ENCODE measurements around the gene SND1. TPM values are rescaled to one million over a fixed set of nuclear protein-coding genes. Genes with fewer than 3 reads are reported as not detected.

The SND1 gene
- total and polyA plus RNA-seq, 3 experiments from 2014 or later = 121 to 203 (median 198) TPM

GRCh38 chr7:128092221-128092620 is 440.2 kb downstream of the SND1 start:
- Mint-ChIP-seq H3K27ac (peak overlapping the region in 1 of 8 donors; percentile 29), H3K36me3 (peaks cover 8 to 82% (median 24%) of the 10 kb centered on the region in 3 donors)
- CTCF ChIA-PET = interaction anchor here (1.0 kb wide), 1 partner anchor 44 kb away, joined by 3 read pairs; no protein-coding TSS in a partner anchor

GRCh38 chr7:128093614-128094570 is 441.9 kb downstream of the SND1 start:
- ChIA-PET POLR2A (no interaction called here), CTCF (no interaction called here)
- H3K36me3 Mint-ChIP-seq = peaks cover 8 to 74% (median 24%) of the 10 kb centered on the region in 3 donors
- no peak overlapping the region for H3K4me3 Mint-ChIP-seq
- H3K9me3 ChIP-seq (ENCODE audit: low read length) = no peaks in the 10 kb centered on the region
- H3K27me3 ChIP-seq (ENCODE audit: insufficient read depth, low read length, poor library complexity, severe bottlenecking) = no peaks in the 10 kb centered on the region
- peak overlapping the region in 3 of 8 donors; percentile 39 to 71 (median 58) for H3K27ac Mint-ChIP-seq
- no peak overlapping the region for H3K27ac ChIP-seq (ENCODE audit: low read depth, low read length)
- no peak overlapping the region for H3K4me3 ChIP-seq (ENCODE audit: low read length)
- no peaks in the 10 kb centered on the region for H3K4me1 Mint-ChIP-seq
- DNase-seq = no peak
- no peaks in the 10 kb centered on the region for H3K27me3 Mint-ChIP-seq
- H3K36me3 ChIP-seq (ENCODE audit: insufficient read depth, low read length) = peaks cover 29% of the 10 kb centered on the region
- H3K4me1 ChIP-seq (ENCODE audit: insufficient read depth, low read length) = no peaks in the 10 kb centered on the region
- no peaks in the 10 kb centered on the region for H3K9me3 Mint-ChIP-seq

More at GRCh38 chr7:128092221-128092620, 440.2 kb downstream of the SND1 start:
- Mint-ChIP-seq H3K4me1 (no peaks in the 10 kb centered on the region), H3K9me3 (no peaks in the 10 kb centered on the region), H3K27me3 (no peaks in the 10 kb centered on the region), H3K4me3 (no peak overlapping the region)
- DNase-seq = no peak
- no peak overlapping the region for H3K4me3 ChIP-seq (ENCODE audit: low read length)
- POLR2A ChIA-PET = no interaction called here
- H3K27me3 ChIP-seq (ENCODE audit: insufficient read depth, low read length, poor library complexity, severe bottlenecking) = no peaks in the 10 kb centered on the region
- H3K4me1 ChIP-seq (ENCODE audit: insufficient read depth, low read length) = no peaks in the 10 kb centered on the region
- no peaks in the 10 kb centered on the region for H3K9me3 ChIP-seq (ENCODE audit: low read length)
- peaks cover 31% of the 10 kb centered on the region for H3K36me3 ChIP-seq (ENCODE audit: insufficient read depth, low read length)
- H3K27ac ChIP-seq (ENCODE audit: low read depth, low read length) = no peak overlapping the region

GRCh38 chr7:128094686-128095085 is 442.7 kb downstream of the SND1 start:
- H3K4me3 ChIP-seq (ENCODE audit: low read length) = no peak overlapping the region
- no peaks in the 10 kb centered on the region for H3K27me3 ChIP-seq (ENCODE audit: insufficient read depth, low read length, poor library complexity, severe bottlenecking)
- H3K9me3 Mint-ChIP-seq = no peaks in the 10 kb centered on the region
- H3K9me3 ChIP-seq (ENCODE audit: low read length) = no peaks in the 10 kb centered on the region
- peaks cover 0 to 6% (median 0%) of the 10 kb centered on the region in 3 donors for H3K4me1 Mint-ChIP-seq
- no peaks in the 10 kb centered on the region for H3K27me3 Mint-ChIP-seq
- DNase-seq = no peak
- ChIA-PET POLR2A (no interaction called here), CTCF (no interaction called here)
- no peaks in the 10 kb centered on the region for H3K4me1 ChIP-seq (ENCODE audit: insufficient read depth, low read length)
- H3K27ac ChIP-seq (ENCODE audit: low read depth, low read length) = no peak overlapping the region
- peak overlapping the region in 3 of 8 donors; percentile 8 to 39 (median 12) for H3K27ac Mint-ChIP-seq
- peaks cover 27% of the 10 kb centered on the region for H3K36me3 ChIP-seq (ENCODE audit: insufficient read depth, low read length)
- peaks cover 8 to 67% (median 24%) of the 10 kb centered on the region in 3 donors for H3K36me3 Mint-ChIP-seq
- H3K4me3 Mint-ChIP-seq = no peak overlapping the region

DNA sequence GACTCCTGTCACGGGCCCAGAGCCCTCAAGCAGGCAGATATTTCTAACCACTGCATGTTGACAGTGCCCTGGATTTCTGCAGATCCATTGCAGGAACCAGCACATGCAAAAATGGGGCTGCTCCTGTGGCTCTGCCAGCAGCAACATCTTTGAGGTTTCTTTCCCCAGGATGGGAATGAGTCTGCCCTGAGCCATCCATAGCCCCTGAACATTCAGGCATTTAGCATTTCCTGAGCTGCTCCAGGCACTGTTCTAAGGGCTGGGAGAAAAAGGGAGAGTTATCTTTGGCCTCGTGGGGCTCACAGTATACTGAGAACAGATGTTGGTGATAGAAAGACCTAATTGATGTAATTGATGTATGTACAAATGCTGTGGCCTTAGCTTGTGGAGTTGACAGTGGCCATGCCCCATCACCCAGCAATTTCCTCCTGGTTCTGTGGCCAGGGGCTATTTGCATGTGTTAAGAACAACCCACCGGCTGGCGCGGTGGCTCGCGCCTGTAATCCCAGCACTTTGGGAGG is 445.3 kb downstream of the SND1 start:
- peaks cover 7 to 24% (median 19%) of the 10 kb centered on the region in 3 donors for H3K4me1 Mint-ChIP-seq
- no peaks in the 10 kb centered on the region for H3K9me3 ChIP-seq (ENCODE audit: low read length)
- peaks cover 14% of the 10 kb centered on the region for H3K36me3 ChIP-seq (ENCODE audit: insufficient read depth, low read length)
- CTCF ChIA-PET = interaction anchor here (1.8 kb wide), 1 partner anchor 38 kb away, joined by 6 read pairs; no protein-coding TSS in a partner anchor
- no peak overlapping the region for H3K4me3 ChIP-seq (ENCODE audit: low read length)
- H3K4me1 ChIP-seq (ENCODE audit: insufficient read depth, low read length) = peaks cover 9% of the 10 kb centered on the region
- H3K36me3 Mint-ChIP-seq = peaks cover 4 to 42% (median 19%) of the 10 kb centered on the region in 3 donors
- H3K27me3 Mint-ChIP-seq = no peaks in the 10 kb centered on the region
- peak overlapping the region in 1 of 8 donors; percentile 38 for H3K27ac Mint-ChIP-seq
- H3K4me3 Mint-ChIP-seq = no peak overlapping the region
- POLR2A ChIA-PET = no interaction called here
- no peak overlapping the region for H3K27ac ChIP-seq (ENCODE audit: low read depth, low read length)
- no peaks in the 10 kb centered on the region for H3K9me3 Mint-ChIP-seq
- no peak for DNase-seq
- H3K27me3 ChIP-seq (ENCODE audit: insufficient read depth, low read length, poor library complexity, severe bottlenecking) = no peaks in the 10 kb centered on the region

DNA sequence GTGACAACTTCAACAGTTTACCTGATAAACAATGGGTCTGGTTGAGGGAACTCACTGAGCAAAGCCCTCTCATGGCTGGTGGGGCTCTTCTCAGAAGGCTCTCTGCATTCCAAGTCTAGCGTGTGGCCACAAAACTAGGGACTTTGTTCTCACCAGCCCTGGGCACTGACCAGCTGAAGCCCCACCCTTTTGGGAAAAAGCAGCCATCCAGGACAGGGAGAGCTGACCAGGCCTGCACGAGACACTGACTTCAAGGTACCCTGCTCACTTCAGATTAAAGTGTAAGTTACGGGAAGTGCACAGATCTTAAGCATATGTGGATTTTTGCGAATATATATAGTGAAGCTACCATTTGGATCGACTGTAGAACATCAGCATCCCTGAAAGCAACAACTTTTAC is 446.6 kb downstream of the SND1 start:
- CTCF ChIA-PET = no interaction called here
- peak overlapping the region in 1 of 8 donors; percentile 61 for H3K27ac Mint-ChIP-seq

GRCh38 chr7:128099204-128099671 is 447.2 kb downstream of the SND1 start:
- no peak for DNase-seq
- POLR2A ChIA-PET = no interaction called here
- H3K27ac ChIP-seq (ENCODE audit: low read depth, low read length) = peak overlapping the region; percentile 11
- H3K4me1 Mint-ChIP-seq = peaks cover 16 to 37% (median 28%) of the 10 kb centered on the region in 3 donors
- no peaks in the 10 kb centered on the region for H3K27me3 ChIP-seq (ENCODE audit: insufficient read depth, low read length, poor library complexity, severe bottlenecking)
- no peaks in the 10 kb centered on the region for H3K27me3 Mint-ChIP-seq
- no peak overlapping the region for H3K4me3 ChIP-seq (ENCODE audit: low read length)
- H3K4me1 ChIP-seq (ENCODE audit: insufficient read depth, low read length) = peaks cover 17% of the 10 kb centered on the region
- H3K9me3 Mint-ChIP-seq = no peaks in the 10 kb centered on the region
- peak overlapping the region in 1 of 8 donors; percentile 54 for H3K27ac Mint-ChIP-seq
- H3K4me3 Mint-ChIP-seq = no peak overlapping the region
- peaks cover 4 to 24% (median 17%) of the 10 kb centered on the region in 3 donors for H3K36me3 Mint-ChIP-seq
- peaks cover 1% of the 10 kb centered on the region for H3K36me3 ChIP-seq (ENCODE audit: insufficient read depth, low read length)
- no peaks in the 10 kb centered on the region for H3K9me3 ChIP-seq (ENCODE audit: low read length)
- CTCF ChIA-PET = interaction anchor here (1.5 kb wide), 1 partner anchor 36 kb away, joined by 5 read pairs; no protein-coding TSS in a partner anchor

More for the DNA sequence above, 446.6 kb downstream of the SND1 start:
- Mint-ChIP-seq H3K36me3 (peaks cover 4 to 30% (median 17%) of the 10 kb centered on the region in 3 donors), H3K27me3 (no peaks in the 10 kb centered on the region), H3K4me1 (peaks cover 14 to 34% (median 25%) of the 10 kb centered on the region in 3 donors), H3K4me3 (no peak overlapping the region), H3K9me3 (no peaks in the 10 kb centered on the region)
- POLR2A ChIA-PET = interaction anchor here (0.8 kb wide), 1 partner anchor 13 kb away, joined by 3 read pairs; no protein-coding TSS in a partner anchor
- Histone ChIP-seq H3K4me1 (ENCODE audit: insufficient read depth, low read length) (peaks cover 13% of the 10 kb centered on the region), H3K27ac (ENCODE audit: low read depth, low read length) (peak overlapping the region; percentile 11), H3K4me3 (ENCODE audit: low read length) (no peak overlapping the region), H3K27me3 (ENCODE audit: insufficient read depth, low read length, poor library complexity, severe bottlenecking) (no peaks in the 10 kb centered on the region), H3K36me3 (ENCODE audit: insufficient read depth, low read length) (peaks cover 7% of the 10 kb centered on the region), H3K9me3 (ENCODE audit: low read length) (no peaks in the 10 kb centered on the region)
- DNase-seq = no peak

DNA sequence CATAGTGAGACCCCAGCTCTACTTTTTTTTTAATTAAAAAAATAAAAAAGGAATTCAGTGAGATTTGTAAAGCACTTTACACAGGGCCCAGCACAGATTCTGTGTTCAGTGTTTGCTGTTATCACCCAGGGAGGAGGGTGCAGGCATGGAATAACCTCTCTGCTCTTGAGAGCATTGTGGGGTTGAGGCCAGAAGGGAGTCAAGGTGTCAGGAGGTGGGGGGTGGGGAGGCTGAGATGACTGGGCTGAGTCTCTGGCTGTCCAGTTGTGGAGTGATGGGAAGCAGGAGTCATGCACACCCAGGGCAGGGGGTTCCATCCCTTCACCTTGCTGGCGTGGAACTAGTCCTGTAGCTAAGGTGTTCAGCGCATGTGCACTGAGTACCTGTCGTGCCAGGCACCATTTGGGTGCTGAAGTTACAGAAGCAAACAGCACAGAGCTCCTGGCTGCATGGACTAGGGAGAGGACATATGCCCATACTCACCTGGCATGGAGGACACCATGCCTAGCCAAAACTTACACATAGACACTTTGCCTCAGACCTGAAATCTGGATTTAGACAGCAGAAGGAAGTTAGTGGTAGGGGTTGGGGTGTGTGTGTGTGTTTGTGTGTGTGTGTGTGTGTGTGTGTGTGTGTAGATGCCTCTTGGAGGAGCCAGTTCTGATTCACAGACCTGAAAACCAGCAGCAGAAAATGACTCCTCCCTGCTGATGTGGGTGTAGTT is 448.4 kb downstream of the SND1 start:
- H3K27me3 Mint-ChIP-seq = no peaks in the 10 kb centered on the region
- Histone ChIP-seq H3K27me3 (ENCODE audit: insufficient read depth, low read length, poor library complexity, severe bottlenecking) (no peaks in the 10 kb centered on the region), H3K4me3 (ENCODE audit: low read length) (no peak overlapping the region), H3K4me1 (ENCODE audit: insufficient read depth, low read length) (peaks cover 25% of the 10 kb centered on the region), H3K9me3 (ENCODE audit: low read length) (no peaks in the 10 kb centered on the region), H3K27ac (ENCODE audit: low read depth, low read length) (no peak overlapping the region), H3K36me3 (ENCODE audit: insufficient read depth, low read length) (no peaks in the 10 kb centered on the region)
- H3K27ac Mint-ChIP-seq = peak overlapping the region in 7 of 8 donors; percentile 17 to 91 (median 64)
- H3K9me3 Mint-ChIP-seq = no peaks in the 10 kb centered on the region
- peaks cover 4 to 17% (median 15%) of the 10 kb centered on the region in 3 donors for H3K36me3 Mint-ChIP-seq
- ChIA-PET POLR2A (interaction anchor here (0.6 kb wide), 1 partner anchor 12 kb away, joined by 3 read pairs; no protein-coding TSS in a partner anchor), CTCF (interaction anchor here (1.5 kb wide), 1 partner anchor 35 kb away, joined by 5 read pairs; no protein-coding TSS in a partner anchor)
- no peak for DNase-seq
- no peak overlapping the region for H3K4me3 Mint-ChIP-seq
- peaks cover 23 to 46% (median 33%) of the 10 kb centered on the region in 3 donors for H3K4me1 Mint-ChIP-seq

Measured in CD8-positive, alpha-beta memory T cell (primary cell).